Measurements from ENCODE around the gene RRAGB.
"Not testable (repeated sequence)": the region's sequence is repeated elsewhere in the genome, so short reads cannot be mapped to it uniquely, and the experiment has no call there.

The RRAGB gene

DNA sequence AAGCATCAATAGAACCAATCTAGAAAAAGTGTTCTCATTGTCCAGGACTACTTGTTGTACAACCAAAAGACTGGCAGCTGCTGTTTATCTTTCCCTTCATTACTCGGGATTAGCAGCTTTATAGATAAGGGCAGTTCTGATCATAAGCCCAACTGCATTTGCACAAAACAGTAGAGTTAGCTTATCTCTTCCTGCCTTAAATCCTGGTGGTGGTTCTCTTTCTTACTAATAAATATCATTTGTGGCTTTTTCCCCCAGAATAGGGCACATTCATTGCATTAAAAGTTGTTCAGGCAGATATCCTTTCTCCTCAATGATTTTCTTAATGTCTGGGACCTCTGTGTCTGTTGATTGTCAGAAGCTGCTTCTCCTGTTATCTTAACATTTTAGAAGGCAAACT lies 20.2 kb upstream of the RRAGB start:
- Histone ChIP-seq H3K27me3 (ENCODE audit: insufficient read depth, poor library complexity, severe bottlenecking) (no peaks in the 10 kb centered on the region), H3K27ac (replicated peaks) (no peak overlapping the region), H3K4me3 (replicated peaks; ENCODE audit: insufficient read depth, low read length) (no peak overlapping the region)
- TF ChIP-seq SPI1 (IDR thresholded peaks at IDR 0.05; ENCODE audit: borderline replicate concordance, low read depth) (no peak), GABPA (IDR thresholded peaks at IDR 0.05; ENCODE audit: low read depth) (no peak), POLR2AphosphoS5 (IDR thresholded peaks at IDR 0.05; ENCODE audit: low read depth) (no peak)
- TF ChIP-seq, protein P1, sequence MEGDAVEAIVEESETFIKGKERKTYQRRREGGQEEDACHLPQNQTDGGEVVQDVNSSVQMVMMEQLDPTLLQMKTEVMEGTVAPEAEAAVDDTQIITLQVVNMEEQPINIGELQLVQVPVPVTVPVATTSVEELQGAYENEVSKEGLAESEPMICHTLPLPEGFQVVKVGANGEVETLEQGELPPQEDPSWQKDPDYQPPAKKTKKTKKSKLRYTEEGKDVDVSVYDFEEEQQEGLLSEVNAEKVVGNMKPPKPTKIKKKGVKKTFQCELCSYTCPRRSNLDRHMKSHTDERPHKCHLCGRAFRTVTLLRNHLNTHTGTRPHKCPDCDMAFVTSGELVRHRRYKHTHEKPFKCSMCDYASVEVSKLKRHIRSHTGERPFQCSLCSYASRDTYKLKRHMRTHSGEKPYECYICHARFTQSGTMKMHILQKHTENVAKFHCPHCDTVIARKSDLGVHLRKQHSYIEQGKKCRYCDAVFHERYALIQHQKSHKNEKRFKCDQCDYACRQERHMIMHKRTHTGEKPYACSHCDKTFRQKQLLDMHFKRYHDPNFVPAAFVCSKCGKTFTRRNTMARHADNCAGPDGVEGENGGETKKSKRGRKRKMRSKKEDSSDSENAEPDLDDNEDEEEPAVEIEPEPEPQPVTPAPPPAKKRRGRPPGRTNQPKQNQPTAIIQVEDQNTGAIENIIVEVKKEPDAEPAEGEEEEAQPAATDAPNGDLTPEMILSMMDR (IDR thresholded peaks at IDR 0.05; ENCODE audit: insufficient read depth, low read length) = no peak
- TF ChIP-seq, protein P2, sequence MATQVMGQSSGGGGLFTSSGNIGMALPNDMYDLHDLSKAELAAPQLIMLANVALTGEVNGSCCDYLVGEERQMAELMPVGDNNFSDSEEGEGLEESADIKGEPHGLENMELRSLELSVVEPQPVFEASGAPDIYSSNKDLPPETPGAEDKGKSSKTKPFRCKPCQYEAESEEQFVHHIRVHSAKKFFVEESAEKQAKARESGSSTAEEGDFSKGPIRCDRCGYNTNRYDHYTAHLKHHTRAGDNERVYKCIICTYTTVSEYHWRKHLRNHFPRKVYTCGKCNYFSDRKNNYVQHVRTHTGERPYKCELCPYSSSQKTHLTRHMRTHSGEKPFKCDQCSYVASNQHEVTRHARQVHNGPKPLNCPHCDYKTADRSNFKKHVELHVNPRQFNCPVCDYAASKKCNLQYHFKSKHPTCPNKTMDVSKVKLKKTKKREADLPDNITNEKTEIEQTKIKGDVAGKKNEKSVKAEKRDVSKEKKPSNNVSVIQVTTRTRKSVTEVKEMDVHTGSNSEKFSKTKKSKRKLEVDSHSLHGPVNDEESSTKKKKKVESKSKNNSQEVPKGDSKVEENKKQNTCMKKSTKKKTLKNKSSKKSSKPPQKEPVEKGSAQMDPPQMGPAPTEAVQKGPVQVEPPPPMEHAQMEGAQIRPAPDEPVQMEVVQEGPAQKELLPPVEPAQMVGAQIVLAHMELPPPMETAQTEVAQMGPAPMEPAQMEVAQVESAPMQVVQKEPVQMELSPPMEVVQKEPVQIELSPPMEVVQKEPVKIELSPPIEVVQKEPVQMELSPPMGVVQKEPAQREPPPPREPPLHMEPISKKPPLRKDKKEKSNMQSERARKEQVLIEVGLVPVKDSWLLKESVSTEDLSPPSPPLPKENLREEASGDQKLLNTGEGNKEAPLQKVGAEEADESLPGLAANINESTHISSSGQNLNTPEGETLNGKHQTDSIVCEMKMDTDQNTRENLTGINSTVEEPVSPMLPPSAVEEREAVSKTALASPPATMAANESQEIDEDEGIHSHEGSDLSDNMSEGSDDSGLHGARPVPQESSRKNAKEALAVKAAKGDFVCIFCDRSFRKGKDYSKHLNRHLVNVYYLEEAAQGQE (IDR thresholded peaks at IDR 0.05; ENCODE audit: insufficient replicate concordance, low read depth) = no peak
- DNase-seq (ENCODE audit: low read depth in 1 of 2, low spot score in 1 of 2) = no peak

- no peaks in the 10 kb centered on the region for H3K27me3 ChIP-seq (ENCODE audit: insufficient read depth, poor library complexity, severe bottlenecking)
- no peak overlapping the region for H3K4me3 ChIP-seq (replicated peaks; ENCODE audit: insufficient read depth, low read length)
- TF ChIP-seq, protein P2 (IDR thresholded peaks at IDR 0.05; ENCODE audit: insufficient replicate concordance, low read depth) = no peak
- TF ChIP-seq GABPA (IDR thresholded peaks at IDR 0.05; ENCODE audit: low read depth) = no peak
- TF ChIP-seq, protein P1 (IDR thresholded peaks at IDR 0.05; ENCODE audit: insufficient read depth, low read length) = no peak
- no peak for TF ChIP-seq POLR2AphosphoS5 (IDR thresholded peaks at IDR 0.05; ENCODE audit: low read depth)
- TF ChIP-seq SPI1 (IDR thresholded peaks at IDR 0.05; ENCODE audit: borderline replicate concordance, low read depth) = no peak
- no peak overlapping the region for H3K27ac ChIP-seq (replicated peaks)
- DNase-seq (ENCODE audit: low read depth in 1 of 2, low spot score in 1 of 2) = no peak
These were observed 14.9 kb upstream of the RRAGB start for GRCh38 chrX:55702671-55703070.

- not testable (repeated sequence) for H3K27ac ChIP-seq (replicated peaks); H3K27me3 ChIP-seq (ENCODE audit: insufficient read depth, poor library complexity, severe bottlenecking); H3K4me3 ChIP-seq (replicated peaks; ENCODE audit: insufficient read depth, low read length); DNase-seq (ENCODE audit: low read depth in 1 of 2, low spot score in 1 of 2)
These were observed 14.1 kb upstream of the RRAGB start for GRCh38 chrX:55703436-55703835.

DNA sequence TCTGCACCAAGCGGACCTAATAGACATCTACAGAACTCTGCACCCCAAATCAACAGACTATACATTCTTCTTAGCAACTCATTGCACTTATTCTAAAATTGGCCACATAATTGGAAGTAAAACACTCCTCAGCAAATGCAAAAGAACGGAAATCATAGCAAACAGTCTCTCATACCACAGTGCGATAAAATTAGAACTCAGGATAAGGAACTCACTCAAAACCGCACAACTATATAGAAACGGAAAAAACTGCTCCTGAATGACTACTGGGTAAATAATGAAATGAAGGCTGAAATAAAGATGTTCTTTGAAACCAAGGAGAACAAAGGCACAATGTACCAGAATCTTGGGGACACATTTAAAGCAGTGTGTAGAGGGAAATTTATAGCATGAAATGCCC lies 12.5 kb upstream of the RRAGB start:
- peak overlapping the region; percentile 24; the same call in 1 of the 2 replicates for H3K27ac ChIP-seq (replicated peaks)
- H3K27me3 ChIP-seq (ENCODE audit: insufficient read depth, poor library complexity, severe bottlenecking); H3K4me3 ChIP-seq (replicated peaks; ENCODE audit: insufficient read depth, low read length); DNase-seq (ENCODE audit: low read depth in 1 of 2, low spot score in 1 of 2): not testable (repeated sequence)

GRCh38 chrX:55709735-55710134 lies 7.8 kb upstream of the RRAGB start:
- no peak overlapping the region for H3K4me3 ChIP-seq (replicated peaks; ENCODE audit: insufficient read depth, low read length)
- H3K27ac ChIP-seq (replicated peaks) = no peak overlapping the region
- H3K27me3 ChIP-seq (ENCODE audit: insufficient read depth, poor library complexity, severe bottlenecking) = no peaks in the 10 kb centered on the region
- TF ChIP-seq, protein P2 (IDR thresholded peaks at IDR 0.05; ENCODE audit: insufficient replicate concordance, low read depth) = no peak
- TF ChIP-seq SPI1 (IDR thresholded peaks at IDR 0.05; ENCODE audit: borderline replicate concordance, low read depth) = no peak
- TF ChIP-seq GABPA (IDR thresholded peaks at IDR 0.05; ENCODE audit: low read depth) = no peak
- TF ChIP-seq, protein P1 (IDR thresholded peaks at IDR 0.05; ENCODE audit: insufficient read depth, low read length) = no peak
- no peak for TF ChIP-seq POLR2AphosphoS5 (IDR thresholded peaks at IDR 0.05; ENCODE audit: low read depth)
- no peak for DNase-seq (ENCODE audit: low read depth in 1 of 2, low spot score in 1 of 2)

Data from HL-60 (cell line).